ENCODE data around the gene USP7. TPM values are rescaled to one million over a fixed set of nuclear protein-coding genes. Genes with fewer than 3 reads are reported as not detected.

Gene USP7
- total and polyA plus RNA-seq, 2 experiments from 2014 or later: 13.3 to 30.6 TPM

GRCh38 chr16:8859913-8860881 is 103.5 kb downstream of the USP7 start:
- Histone ChIP-seq H3K9me3 (ENCODE audit: low read depth) (no peaks in the 10 kb centered on the region), H3K4me1 (ENCODE audit: insufficient read depth) (peaks cover 15% of the 10 kb centered on the region), H3K4me2 (ENCODE audit: unreplicated experiment) (no peak overlapping the region), H3K36me3 (ENCODE audit: low read depth) (peaks cover 5% of the 10 kb centered on the region; the same call in 1 of the 2 replicates), H3K4me3 (no peak overlapping the region), H3K9me2 (ENCODE audit: insufficient read depth) (no peaks in the 10 kb centered on the region), H2AFZ (no peak overlapping the region), H3K27me3 (replicated peaks; ENCODE audit: insufficient read depth) (no peaks in the 10 kb centered on the region), H4K20me1 (ENCODE audit: insufficient read depth) (peaks cover 2% of the 10 kb centered on the region; the same call in 1 of the 2 replicates), H3K27ac (no peak overlapping the region), H3K9ac (no peak overlapping the region), H3K79me2 (ENCODE audit: insufficient read depth) (peaks cover 73% of the 10 kb centered on the region), H3F3A (ENCODE audit: insufficient read depth) (peaks cover 34% of the 10 kb centered on the region)
- TF ChIP-seq EZH2 (IDR thresholded peaks at IDR 0.05; ENCODE audit: insufficient read depth, poor library complexity, severe bottlenecking) (no peak), EZH2phosphoT487 (IDR thresholded peaks at IDR 0.05; ENCODE audit: insufficient read depth, low read depth) (no peak)
- WGBS, 2 experiments (ENCODE audit: low coverage in 1 of 2, low lambda C conversion rate in 2 of 2, missing lambda C conversion rate in 2 of 2): 72 to 74% methylated on average over 25 of the region's 25 CpGs
- in situ Hi-C loops (cut with MboI): no loop called here
- DNase-seq: peak; percentile 47

- Histone ChIP-seq H3K9me2 (ENCODE audit: insufficient read depth) (no peaks in the 10 kb centered on the region), H3F3A (ENCODE audit: insufficient read depth) (peaks cover 43% of the 10 kb centered on the region), H3K9ac (no peak overlapping the region), H3K79me2 (ENCODE audit: insufficient read depth) (peaks cover 64% of the 10 kb centered on the region), H3K36me3 (ENCODE audit: low read depth) (peaks cover 5% of the 10 kb centered on the region; the same call in 1 of the 2 replicates), H3K27me3 (replicated peaks; ENCODE audit: insufficient read depth) (no peaks in the 10 kb centered on the region), H3K4me3 (no peak overlapping the region), H4K20me1 (ENCODE audit: insufficient read depth) (peaks cover 2% of the 10 kb centered on the region; the same call in 1 of the 2 replicates), H3K27ac (no peak overlapping the region), H3K4me1 (ENCODE audit: insufficient read depth) (peaks cover 8% of the 10 kb centered on the region; the same call in 1 of the 2 replicates), H2AFZ (no peak overlapping the region), H3K9me3 (ENCODE audit: low read depth) (no peaks in the 10 kb centered on the region), H3K4me2 (ENCODE audit: unreplicated experiment) (no peak overlapping the region)
- DNase-seq: no peak
- no peak for TF ChIP-seq EZH2phosphoT487 (IDR thresholded peaks at IDR 0.05; ENCODE audit: insufficient read depth, low read depth)
- no peak for TF ChIP-seq EZH2 (IDR thresholded peaks at IDR 0.05; ENCODE audit: insufficient read depth, poor library complexity, severe bottlenecking)
- 93 to 94% methylated on average over 29 to 31 of the region's 31 CpGs for WGBS, 2 experiments (ENCODE audit: low coverage in 1 of 2, low lambda C conversion rate in 2 of 2, missing lambda C conversion rate in 2 of 2)
- in situ Hi-C loops (cut with MboI): no loop called here
Observed at GRCh38 chr16:8858994-8859912, 104.5 kb downstream of the USP7 start.

DNA sequence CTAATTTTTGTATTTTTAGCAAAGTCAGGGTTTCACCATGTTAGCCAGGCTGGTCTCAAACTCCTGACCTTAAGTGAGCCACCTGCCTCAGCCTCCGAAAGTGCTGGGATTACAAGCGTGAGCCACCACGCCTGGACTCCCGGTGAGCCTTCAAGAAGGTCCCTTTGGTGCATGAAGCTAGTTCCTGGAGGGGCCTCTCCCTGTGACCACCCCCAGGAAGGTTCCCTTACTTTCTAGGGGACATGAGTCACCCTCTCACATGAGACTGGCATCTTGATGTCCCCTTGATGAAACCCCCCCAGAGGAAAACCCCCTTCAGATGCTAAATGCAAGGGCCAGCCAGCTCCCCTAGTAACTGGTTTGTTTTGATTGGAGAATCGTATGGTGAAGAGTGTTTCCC is 107.7 kb downstream of the USP7 start:
- H4K20me1 ChIP-seq (ENCODE audit: insufficient read depth): no peaks in the 10 kb centered on the region

More for the DNA sequence above, 107.7 kb downstream of the USP7 start:
- DNase-seq: no peak
- H3F3A ChIP-seq (ENCODE audit: insufficient read depth): peaks cover 59% of the 10 kb centered on the region
- H3K4me2 ChIP-seq (ENCODE audit: unreplicated experiment): no peak overlapping the region
- 70 to 74% methylated on average over 5 of the region's 5 CpGs for WGBS, 2 experiments (ENCODE audit: low coverage in 1 of 2, low lambda C conversion rate in 2 of 2, missing lambda C conversion rate in 2 of 2)
- no peaks in the 10 kb centered on the region for H3K9me3 ChIP-seq (ENCODE audit: low read depth)
- H3K4me1 ChIP-seq (ENCODE audit: insufficient read depth): peaks cover 8% of the 10 kb centered on the region
- no peak overlapping the region for H3K4me3 ChIP-seq
- no peaks in the 10 kb centered on the region for H3K9me2 ChIP-seq (ENCODE audit: insufficient read depth)
- peaks cover 17% of the 10 kb centered on the region; the same call in 1 of the 2 replicates for H3K36me3 ChIP-seq (ENCODE audit: low read depth)
- H2AFZ ChIP-seq: no peak overlapping the region
- H3K27ac ChIP-seq: no peak overlapping the region
- in situ Hi-C loops (cut with MboI): no loop called here
- H3K9ac ChIP-seq: no peak overlapping the region
- TF ChIP-seq EZH2 (IDR thresholded peaks at IDR 0.05; ENCODE audit: insufficient read depth, poor library complexity, severe bottlenecking) (no peak), EZH2phosphoT487 (IDR thresholded peaks at IDR 0.05; ENCODE audit: insufficient read depth, low read depth) (no peak)
- H3K79me2 ChIP-seq (ENCODE audit: insufficient read depth): peaks cover 31% of the 10 kb centered on the region
- H3K27me3 ChIP-seq (replicated peaks; ENCODE audit: insufficient read depth): no peaks in the 10 kb centered on the region

All from GM23248 (cell line).